GM12873 (cell line): ENCODE data around the gene MARCO.

Experiments used
- CTCF ChIP-seq: IDR thresholded peaks from 2 replicates; pipeline ENCODE4 v1.5.1; 2012; ENCODE audit warnings: low read depth, mild to moderate bottlenecking, moderate library complexity, low read length, control low read depth; ENCODE audit not compliant: insufficient read depth; ENCODE audit errors: missing control alignments

The MARCO gene

DNA sequence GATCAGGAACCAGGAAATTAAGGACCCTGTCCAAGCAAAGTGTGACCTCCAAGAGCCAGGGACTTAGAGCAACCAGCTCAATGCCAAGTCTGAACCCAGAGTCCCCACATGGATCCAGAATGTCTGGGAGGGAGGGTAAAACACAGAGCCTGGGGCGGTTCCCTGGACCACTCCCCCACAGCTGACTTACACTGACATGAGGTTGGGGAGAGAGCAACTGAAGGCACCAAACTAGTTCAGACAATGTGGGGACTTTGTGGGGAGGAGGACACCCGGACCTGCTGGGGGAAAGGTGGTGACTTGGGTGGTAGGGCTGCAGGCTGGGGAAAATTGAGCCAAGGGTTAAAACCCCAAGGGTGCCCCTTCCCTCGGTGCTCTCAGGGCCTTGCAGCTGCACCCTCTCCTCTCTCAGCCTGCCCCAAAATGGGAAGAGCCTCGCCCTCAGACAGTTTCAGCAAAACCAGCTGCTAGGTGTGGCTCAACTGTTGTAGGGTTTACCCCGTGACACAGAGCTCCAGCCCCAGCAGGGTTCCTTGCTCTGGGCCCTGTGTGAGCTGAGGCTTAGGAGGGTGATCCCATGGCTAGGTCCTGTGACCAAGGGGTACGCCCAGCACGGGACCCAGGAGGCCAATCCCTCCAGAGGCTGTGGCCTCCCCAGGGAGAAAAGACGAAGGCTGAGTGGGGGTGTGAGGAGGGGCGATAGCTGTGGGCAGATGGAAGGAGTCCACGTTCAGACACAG is 28.6 kb downstream of the MARCO start:
- TF ChIP-seq CTCF = no peak

- TF ChIP-seq CTCF = no peak
Observed at GRCh38 chr2:118971245-118972122, 29.5 kb downstream of the MARCO start.

GRCh38 chr2:118973542-118973951 is 31.6 kb downstream of the MARCO start:
- no peak for TF ChIP-seq CTCF

DNA sequence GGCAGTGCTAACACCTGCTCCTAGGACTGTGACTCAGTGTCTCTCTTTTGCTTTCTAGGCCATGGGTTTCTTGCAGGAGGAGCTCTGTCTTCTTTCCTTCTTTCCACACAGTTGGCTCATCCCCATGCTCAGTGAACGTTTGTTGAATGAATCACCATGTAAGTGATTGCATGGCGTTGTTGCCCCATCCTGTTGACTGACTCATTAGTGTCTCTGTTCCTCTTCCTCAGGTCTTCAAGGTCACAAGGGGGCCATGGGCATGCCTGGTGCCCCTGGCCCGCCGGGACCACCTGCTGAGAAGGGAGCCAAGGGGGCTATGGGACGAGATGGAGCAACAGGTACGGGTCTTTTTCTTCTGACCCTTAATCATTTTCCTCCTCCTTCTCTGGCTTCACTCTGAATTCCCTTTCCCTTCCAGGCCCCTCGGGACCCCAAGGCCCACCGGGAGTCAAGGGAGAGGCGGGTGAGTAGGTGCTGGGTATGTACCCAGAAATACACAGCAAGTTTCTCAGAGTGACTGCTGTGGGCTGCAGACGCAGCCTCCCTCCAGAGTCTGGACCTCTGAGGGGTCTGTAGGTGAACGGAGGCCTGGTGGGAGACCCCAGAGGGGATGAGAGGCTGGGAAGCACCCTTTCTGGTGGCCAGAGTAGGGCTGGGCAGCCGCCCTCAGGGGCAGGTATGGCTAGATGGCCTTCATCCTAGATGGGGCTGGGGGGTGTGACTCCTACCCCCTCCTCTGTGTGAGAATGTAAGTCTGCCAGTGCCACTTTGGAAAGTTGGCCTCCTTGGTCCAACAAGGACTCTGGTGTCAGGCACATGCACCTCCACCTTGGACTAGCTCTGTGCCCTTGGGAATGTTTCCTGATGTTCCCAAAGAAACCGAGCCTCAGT is 32.4 kb downstream of the MARCO start:
- TF ChIP-seq CTCF = no peak

DNA sequence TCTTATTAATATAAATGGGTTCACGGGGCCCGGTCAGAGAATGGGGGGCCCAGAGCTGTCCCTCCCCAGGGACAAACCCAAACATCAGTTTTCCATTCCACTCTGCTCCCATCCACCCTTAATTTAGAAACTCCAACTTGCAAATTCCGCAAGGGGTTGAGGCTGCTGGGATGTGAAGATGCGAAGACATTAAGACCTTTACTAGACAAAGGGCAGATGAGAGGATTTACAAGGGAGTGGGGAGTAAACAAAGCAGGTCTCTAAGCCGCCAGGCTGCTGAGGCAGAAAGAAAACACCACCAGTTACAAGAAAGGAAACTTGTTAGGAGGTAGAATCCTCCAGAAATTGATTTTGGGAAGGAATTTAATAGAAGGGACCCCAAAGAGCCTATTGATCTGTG is 33.1 kb downstream of the MARCO start:
- TF ChIP-seq CTCF = no peak

DNA sequence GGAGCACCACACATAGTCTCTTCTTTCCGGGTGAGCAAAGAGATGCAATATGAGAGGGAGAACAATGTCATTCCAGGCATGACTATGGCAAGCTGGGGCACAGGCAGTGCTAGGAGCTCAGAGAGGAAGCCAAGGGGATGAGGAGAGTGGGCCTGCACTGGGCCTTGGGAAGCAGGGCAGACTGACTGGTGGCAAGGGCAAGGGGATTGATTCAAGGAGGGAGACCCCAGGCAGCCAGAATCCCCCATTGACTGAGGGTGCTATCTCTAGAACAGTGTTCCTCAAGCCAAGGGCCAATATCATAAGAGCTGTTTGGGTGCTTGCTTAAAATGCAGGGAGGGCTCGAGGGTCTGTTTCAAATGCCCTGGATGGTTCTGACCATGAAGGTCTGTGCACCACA is 36.1 kb downstream of the MARCO start:
- TF ChIP-seq CTCF = no peak
